SKM-1 (cell line): ENCODE data around the gene AQP12B.

Experiments used
- DNase-seq: peaks from one replicate; lab custom pipeline; 2025; ENCODE audit not compliant: unreplicated experiment; lab: John Stamatoyannopoulos, UW

AQP12B gene

DNA sequence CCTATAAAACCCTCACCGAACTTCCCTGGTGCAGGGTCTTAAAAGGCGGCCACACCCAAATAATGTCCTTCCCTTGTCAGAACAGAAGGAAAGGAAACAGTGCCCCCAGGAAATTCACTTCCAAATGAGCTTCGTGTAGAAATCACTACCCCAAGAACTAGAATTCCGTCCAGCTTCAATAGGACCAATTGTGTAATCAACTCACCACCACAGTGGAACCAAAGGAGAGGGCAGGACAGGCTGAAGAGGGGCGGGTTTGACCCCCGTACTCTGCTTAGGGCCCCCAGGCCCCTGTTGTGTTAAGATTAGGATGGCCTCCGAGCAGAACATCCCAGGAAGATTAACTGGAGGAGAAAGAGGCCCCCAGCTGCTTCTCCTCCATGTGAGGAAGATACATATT lies 33.4 kb downstream of the AQP12B start:
- no peak for DNase-seq

GRCh38 chr2:240648650-240649275 lies 33.9 kb downstream of the AQP12B start:
- no peak for DNase-seq

- DNase-seq = no peak
These were observed 34.5 kb downstream of the AQP12B start for GRCh38 chr2:240648155-240648649.

DNA sequence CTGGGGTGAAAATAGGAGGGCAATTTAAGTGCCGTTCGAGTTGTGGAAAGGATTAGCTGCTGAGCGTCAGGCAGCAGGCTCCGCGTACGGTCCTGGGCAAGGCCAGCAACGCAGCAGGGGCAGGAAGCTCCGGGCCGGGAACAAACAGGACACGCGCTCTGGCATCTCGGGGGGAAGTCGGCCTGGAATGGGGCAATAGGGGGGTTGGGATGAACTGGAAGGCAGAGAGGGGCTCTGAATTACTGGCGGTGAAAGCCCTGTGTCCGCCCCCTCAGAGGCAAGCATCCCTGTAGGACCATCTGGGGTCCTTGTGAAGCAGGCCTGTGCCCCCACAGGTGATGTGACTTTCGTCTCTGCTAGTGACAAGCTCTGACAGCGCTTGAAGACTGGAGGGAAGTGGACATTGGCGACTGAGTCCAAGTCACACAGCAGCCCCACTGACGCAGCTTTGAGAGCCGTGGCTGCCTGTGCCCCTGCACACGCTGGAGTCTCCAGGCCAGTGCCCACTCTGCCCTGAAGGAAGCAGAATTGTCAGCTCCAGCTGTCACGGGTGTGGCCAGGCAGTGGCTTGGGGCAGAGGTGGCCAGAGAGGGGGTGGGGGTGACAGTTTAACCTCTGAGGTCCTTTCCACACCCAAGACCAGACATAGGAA lies 35.1 kb downstream of the AQP12B start:
- DNase-seq = no peak

DNA sequence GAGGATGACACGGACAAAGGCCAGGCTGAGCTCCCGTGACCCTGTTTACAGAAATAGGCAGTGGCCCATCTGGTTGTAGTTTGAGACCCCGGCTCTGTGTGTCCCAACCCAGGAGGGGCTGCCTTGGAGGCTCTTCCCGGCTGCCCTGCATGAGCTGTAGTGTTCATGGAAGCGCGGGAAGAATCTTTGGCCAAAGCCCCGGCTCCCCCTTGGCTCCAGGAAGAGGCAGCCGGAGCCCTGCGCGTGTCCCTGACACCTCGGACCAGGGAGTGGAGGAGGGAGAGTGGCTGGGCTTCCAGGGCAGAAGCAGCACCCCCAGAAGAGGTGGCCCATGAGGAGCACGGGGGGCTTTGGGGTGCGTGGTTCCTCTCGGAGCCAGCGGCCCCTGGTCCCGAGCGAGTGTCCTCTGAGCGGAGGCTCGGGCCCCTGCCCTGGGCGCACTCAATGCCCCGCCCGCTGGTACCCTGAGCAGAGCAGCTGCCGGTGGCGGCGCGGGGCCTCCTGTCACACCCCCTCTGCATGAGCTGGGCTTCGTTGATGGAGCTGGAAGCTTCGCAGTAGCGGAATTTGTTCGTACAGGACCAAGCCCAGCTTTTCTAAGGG lies 35.7 kb downstream of the AQP12B start:
- no peak for DNase-seq

GRCh38 chr2:240646176-240646899 lies 36.3 kb downstream of the AQP12B start:
- DNase-seq = no peak

- DNase-seq = no peak
These were observed 36.9 kb downstream of the AQP12B start for GRCh38 chr2:240645801-240646175.

DNA sequence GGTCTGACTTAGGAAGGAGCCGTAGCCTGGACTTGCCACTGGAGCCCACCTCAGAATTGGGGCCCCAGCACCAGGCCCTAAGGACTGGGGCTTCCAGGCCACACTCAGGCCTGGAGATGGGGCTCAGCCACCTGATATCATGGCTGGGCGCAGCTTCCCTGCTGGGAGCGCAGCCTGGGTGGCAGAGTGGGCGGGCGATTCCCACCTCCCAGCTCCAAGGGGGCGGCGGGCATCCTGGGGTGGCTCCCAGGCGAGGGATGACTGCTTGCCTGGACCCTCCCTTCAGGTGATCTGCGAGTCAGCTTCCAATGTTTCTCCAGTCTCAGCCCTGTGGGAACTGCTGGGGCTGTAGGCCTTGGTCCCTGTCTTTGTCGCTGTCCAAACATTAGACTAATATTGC lies 37.3 kb downstream of the AQP12B start:
- no peak for DNase-seq

GRCh38 chr2:240644859-240645301 lies 37.8 kb downstream of the AQP12B start:
- DNase-seq = no peak

GRCh38 chr2:240644171-240644651 lies 38.5 kb downstream of the AQP12B start:
- no peak for DNase-seq

DNA sequence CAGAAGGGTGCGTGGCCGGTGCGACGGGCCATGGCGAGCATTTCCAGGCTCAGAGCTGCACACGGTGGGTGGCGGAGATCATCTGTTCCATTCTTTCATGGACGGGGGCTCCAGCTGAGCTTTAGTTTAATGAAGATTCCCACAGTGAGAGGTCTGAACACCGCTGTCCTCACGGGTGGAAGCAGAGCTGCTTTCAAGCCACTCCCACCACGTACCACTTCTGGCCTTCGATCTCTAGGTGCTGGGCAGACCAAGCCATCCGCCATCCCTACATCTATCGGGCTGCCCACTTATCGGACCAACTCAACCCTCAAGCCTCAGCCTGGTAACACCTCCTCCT lies 38.9 kb downstream of the AQP12B start:
- DNase-seq = no peak

GRCh38 chr2:240643093-240643810 lies 39.4 kb downstream of the AQP12B start:
- no peak for DNase-seq

DNA sequence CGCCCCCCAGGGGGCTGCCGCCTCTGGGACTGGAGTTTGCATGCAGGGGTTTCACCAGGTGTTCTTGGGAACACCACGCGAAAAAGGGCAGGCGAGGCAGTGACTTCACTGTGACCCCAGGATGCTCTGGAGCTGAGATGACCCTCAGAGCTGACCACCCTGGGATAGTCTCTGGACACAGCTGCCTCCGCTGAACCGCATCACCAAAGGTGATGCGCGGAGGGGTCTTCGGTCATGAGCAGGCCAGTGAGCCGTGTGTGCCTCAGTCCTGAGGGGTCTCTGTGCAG lies 39.9 kb downstream of the AQP12B start:
- no peak for DNase-seq

DNA sequence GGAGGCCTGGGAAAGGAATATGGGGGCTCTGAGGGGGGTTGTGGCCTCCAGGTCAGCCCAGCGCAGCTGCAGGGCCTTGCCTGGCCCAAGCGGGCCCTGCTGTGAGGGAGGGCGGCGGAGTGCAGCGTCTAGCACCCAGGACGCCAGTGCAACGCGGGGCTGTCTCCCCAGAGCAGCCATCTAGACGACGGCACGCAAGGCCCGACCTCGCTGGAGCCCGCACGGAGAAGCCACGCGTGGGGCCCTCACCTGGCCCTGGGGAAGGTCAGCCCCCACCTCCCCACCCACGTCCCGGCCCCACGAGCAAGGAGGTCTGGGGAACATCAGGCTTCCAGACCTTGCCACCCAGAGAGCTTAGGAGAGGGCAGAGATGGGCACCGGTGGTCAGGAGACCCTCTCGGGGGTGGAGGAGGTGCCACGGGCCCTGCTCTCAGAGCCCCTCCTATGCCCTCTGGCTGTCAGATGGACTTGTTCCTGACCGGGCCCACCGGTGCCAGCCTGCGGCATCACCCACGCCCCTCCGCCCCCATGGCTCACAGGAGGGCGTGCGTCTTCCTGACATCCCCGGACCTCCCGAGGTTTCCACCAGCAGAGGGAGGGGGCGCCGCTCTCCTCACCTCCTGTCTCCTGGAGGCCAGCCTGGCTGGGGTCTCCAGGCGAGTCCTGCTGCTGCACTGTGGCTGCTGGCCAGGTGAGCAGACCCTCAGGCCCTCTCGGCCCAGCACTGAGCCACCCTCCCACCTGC lies 40.5 kb downstream of the AQP12B start:
- DNase-seq = no peak

DNA sequence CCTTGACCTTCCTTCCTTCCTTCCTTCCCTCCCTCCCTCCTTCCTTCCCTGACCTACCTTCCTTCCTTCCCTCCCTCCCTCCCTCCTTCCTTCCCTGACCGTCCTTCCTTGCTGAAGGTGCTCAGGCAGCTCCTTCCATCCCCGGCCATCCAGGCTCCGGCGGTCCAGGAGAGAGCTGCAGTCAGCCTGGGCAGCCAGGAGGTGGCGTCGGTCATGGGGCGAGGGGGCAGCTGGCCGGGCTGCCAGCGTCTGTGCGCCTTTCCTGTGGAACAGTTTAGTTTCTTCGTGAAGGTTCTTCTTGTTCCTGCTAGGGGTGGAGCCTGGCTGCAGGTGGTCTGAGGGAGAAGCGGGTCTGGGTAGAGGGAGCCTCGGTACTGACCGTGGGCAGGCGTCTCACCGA lies 41.7 kb downstream of the AQP12B start:
- DNase-seq = peak; percentile 15

DNA sequence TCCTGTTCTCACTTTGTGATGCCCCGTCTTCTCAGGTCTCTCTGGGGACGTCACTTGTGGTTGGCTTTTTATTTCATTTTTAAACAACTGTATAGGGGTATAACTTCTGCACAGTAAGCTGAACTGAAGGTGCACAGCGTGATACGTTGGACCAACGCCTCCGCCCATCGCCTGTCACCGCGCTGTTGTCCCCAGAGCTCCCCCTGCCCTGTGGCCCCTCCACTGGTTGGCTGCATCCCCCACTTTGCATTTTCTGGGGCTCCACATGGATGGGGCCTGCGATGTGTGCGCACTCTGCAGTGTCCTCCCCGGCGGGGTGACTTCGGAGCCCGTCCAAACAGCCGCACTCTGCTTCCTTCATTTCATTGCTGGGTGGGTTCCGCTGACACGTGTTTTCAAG lies 43.1 kb downstream of the AQP12B start:
- DNase-seq = no peak

GRCh38 chr2:240638512-240639160 lies 44.0 kb downstream of the AQP12B start:
- DNase-seq = no peak

DNA sequence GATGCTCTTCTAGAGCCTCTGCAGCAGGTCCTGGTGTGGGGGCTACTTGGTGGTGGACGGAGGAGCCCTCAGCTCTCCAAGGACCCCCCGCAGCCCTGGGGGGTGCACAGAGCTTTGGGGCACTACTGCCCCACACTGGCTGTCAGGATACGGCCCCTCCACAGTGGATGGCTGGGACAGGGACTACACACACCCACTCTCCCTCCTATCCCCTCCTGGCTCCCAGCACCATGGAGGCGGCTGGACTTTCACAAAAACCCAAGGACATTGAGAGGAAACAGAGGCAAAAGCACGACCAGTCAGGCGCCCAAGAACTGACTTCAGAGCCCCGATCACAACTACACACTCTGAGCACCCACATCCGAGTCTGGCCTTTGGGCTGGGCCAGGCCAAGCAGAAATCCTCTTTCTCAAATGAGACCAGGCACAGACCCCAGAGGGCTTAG lies 44.8 kb downstream of the AQP12B start:
- no peak for DNase-seq

- no peak for DNase-seq
These were observed 45.4 kb downstream of the AQP12B start for GRCh38 chr2:240637116-240637900.
